HUES64 (cell line): ENCODE measurements around the gene SLC22A4.

Experiments used
- H3K27ac ChIP-seq: 2 replicates; pipeline ENCODE4 v1.7.0; 2013; ENCODE audit warnings: low read depth, low read length, inconsistent platforms
- H3K27me3 ChIP-seq: 2 replicates; pipeline ENCODE4 v1.6.1; 2013; ENCODE audit warnings: mild to moderate bottlenecking, low read length; ENCODE audit not compliant: insufficient read depth
- H3K36me3 ChIP-seq: 2 replicates; pipeline ENCODE4 v1.6.1; 2013; ENCODE audit warnings: mild to moderate bottlenecking, low read length; ENCODE audit not compliant: insufficient read depth
- H3K4me1 ChIP-seq: 2 replicates; pipeline ENCODE4 v1.6.1; 2013; ENCODE audit warnings: mild to moderate bottlenecking, low read length, moderate library complexity; ENCODE audit not compliant: insufficient read depth
- H3K4me3 ChIP-seq: 2 replicates; pipeline ENCODE4 v1.5.1; 2013; ENCODE audit warnings: mild to moderate bottlenecking, low read length, moderate library complexity
- H3K9ac ChIP-seq: 2 replicates; pipeline ENCODE4 v1.6.1; 2013; ENCODE audit warnings: mild to moderate bottlenecking, low read depth, low read length
- H3K9me3 ChIP-seq: 2 replicates; pipeline ENCODE4 v1.6.1; 2013; ENCODE audit warnings: low read depth, low read length; ENCODE audit not compliant: insufficient read depth
- WGBS: fragments of 150-250, 120-280 bp; methylation state at CpG from one replicate; pipeline ENCODE4 v1.1.7; 2013; ENCODE audit warnings: missing lambda C conversion rate; 5-methylcytosine and 5-hydroxymethylcytosine counted together

Gene SLC22A4

DNA sequence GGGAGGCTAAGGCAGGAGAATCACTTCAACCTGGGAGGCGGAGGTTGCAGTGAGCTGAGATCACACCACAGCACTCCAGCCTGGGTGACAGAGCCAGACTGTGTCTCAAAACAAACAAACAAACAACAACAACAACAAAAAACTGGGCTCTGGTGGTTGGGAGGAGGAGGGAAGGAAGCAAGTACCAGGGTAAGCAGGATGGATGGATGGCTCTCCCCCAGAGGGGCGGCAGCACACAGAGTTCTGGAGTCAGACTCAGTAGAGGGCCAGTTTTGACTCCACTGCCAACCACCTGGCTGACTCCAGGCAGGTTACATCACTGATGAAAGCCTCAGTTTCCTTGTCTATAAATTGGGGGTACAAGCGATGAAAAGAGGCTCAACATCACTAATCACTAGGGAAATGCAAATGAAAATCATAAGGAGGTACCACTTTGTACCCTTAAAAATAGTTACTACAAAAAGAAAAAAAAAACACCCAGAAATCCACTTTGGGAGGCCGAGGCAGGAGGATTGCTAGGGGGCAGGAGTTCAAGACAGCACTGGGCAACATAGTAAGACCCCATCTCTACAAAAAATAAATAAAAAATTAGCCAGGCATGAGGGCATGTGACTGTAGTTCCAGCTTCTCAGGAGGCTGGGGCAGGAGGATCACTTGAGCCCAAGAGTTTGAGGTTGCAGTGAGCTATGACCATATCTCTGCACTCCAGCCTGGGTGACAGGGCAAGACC, 3.2 kb downstream of the SLC22A4 start:
- peaks cover 12% of the 10 kb centered on the region for H3K4me1 ChIP-seq
- H3K27me3 ChIP-seq, result peaks cover 25% of the 10 kb centered on the region
- no peaks in the 10 kb centered on the region for H3K9me3 ChIP-seq
- 93% methylated on average over 3 of the region's 4 CpGs for WGBS
- no peak overlapping the region for H3K27ac ChIP-seq
- no peak overlapping the region for H3K4me3 ChIP-seq
- no peak overlapping the region for H3K9ac ChIP-seq
- no peaks in the 10 kb centered on the region for H3K36me3 ChIP-seq

DNA sequence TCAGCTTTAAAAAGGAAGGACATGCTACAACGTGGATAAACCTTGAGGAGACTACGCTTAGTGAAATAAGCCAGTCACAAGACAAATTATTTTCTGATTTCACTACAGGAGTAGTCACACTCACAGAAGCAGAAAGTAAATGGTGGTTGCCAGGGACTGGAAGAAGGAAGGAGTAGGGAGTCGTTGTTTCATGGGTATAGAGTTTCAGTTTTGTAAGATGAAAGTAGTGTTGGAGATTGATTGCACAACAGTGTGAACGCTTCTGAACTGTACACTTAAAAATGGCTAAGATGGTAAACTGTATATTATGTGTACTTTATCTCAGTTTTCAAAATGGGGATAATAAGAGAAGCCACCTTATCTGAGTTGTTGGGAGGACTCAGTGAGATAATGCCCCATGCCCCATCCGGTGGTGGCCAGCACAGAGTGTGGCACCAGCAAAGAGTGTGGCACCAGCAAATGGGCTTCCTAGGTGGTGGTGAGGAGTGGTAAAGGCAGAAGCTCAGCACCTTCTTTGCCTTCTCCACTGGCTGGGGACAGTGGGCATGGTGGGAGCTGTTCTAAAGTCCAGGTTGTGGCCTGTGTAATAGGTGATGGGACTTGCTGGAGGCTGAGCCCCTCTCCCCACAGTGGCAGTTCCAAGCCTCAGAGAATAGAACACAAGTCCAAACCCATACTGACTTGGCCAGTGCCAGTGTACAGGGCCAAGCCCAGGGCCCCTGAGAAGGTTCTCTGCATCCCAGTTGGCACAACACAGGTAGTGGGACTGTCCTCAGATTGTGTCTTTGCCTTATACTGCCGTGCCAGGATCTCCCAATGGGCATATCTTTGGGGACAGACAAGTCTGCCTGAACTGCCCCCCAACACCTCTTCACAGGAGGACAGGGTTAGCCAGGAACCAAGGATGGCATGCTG, 4.4 kb downstream of the SLC22A4 start:
- H3K4me1 ChIP-seq, result peaks cover 5% of the 10 kb centered on the region
- H3K27ac ChIP-seq, result no peak overlapping the region
- H3K9me3 ChIP-seq, result no peaks in the 10 kb centered on the region
- WGBS, result 93% methylated on average over 6 of the region's 6 CpGs
- H3K27me3 ChIP-seq, result peaks cover 25% of the 10 kb centered on the region
- no peak overlapping the region for H3K4me3 ChIP-seq
- no peaks in the 10 kb centered on the region for H3K36me3 ChIP-seq
- no peak overlapping the region for H3K9ac ChIP-seq

DNA sequence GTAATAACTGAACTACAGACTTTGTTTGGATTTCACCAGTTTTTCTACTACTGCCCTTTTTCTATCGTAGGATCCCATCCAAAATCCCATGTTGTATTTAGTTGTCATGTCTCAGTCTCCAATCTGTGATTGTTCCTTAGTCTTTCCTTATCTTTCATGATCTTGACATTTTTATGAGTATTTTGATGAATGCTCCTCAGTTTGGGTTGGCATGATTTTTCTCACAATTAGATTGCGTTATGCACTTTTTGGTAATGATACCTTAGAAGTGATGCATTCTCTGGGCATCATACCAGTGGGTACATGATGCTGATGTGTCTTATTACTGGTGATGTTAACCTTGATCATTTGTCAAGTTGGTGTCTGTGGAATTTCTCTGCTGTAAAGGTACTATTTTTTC, 5.7 kb downstream of the SLC22A4 start:
- H3K9ac ChIP-seq, result no peak overlapping the region
- H3K27me3 ChIP-seq, result peaks cover 17% of the 10 kb centered on the region
- H3K36me3 ChIP-seq, result no peaks in the 10 kb centered on the region
- no peak overlapping the region for H3K27ac ChIP-seq
- peaks cover 5% of the 10 kb centered on the region for H3K4me1 ChIP-seq
- WGBS, result 89% methylated on average over 2 of the region's 2 CpGs
- H3K4me3 ChIP-seq, result no peak overlapping the region
- no peaks in the 10 kb centered on the region for H3K9me3 ChIP-seq

DNA sequence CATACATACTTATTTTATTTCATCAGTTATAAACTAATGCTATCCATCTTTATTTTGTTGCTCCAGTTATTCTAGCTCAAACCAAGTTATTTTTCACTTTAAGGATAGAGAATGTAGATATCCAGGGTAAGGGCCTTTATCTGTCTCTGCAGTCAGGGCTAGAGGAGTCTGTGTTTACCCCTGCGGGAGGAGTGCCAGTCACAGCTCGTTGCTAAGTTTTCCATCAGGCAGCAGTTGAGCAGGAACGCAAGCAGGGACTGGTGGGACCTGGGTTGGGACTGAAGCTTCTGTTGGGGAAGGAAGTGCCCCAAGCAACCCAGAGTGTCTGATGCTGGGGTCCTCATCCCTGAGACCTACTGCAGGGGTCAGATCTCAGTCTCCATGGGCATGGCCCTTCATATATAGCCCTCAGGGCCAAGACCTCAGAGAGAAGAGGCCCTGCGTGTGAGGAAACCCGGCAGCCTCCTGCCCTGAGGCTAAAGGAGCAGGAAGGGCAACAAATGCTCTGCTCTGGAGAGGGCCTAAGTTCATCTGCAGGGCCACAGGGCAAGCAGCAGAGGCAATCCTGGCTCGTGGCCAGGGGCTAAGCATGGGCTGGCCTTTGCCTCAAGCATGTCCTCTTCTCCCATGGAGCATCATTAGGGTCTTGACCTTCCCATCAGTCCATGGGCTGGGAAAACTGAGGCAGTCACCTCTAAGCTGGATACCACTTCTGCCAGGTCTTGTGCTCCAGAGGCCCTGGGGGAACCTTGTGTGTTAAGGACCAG, 6.6 kb downstream of the SLC22A4 start:
- no peak overlapping the region for H3K27ac ChIP-seq
- no peak overlapping the region for H3K9ac ChIP-seq
- no peaks in the 10 kb centered on the region for H3K36me3 ChIP-seq
- peaks cover 9% of the 10 kb centered on the region for H3K27me3 ChIP-seq
- H3K4me3 ChIP-seq, result no peak overlapping the region
- no peaks in the 10 kb centered on the region for H3K4me1 ChIP-seq
- WGBS, result 83% methylated on average over 6 of the region's 6 CpGs
- H3K9me3 ChIP-seq, result peaks cover under 1% of the 10 kb centered on the region; the same call in 1 of the 2 replicates

DNA sequence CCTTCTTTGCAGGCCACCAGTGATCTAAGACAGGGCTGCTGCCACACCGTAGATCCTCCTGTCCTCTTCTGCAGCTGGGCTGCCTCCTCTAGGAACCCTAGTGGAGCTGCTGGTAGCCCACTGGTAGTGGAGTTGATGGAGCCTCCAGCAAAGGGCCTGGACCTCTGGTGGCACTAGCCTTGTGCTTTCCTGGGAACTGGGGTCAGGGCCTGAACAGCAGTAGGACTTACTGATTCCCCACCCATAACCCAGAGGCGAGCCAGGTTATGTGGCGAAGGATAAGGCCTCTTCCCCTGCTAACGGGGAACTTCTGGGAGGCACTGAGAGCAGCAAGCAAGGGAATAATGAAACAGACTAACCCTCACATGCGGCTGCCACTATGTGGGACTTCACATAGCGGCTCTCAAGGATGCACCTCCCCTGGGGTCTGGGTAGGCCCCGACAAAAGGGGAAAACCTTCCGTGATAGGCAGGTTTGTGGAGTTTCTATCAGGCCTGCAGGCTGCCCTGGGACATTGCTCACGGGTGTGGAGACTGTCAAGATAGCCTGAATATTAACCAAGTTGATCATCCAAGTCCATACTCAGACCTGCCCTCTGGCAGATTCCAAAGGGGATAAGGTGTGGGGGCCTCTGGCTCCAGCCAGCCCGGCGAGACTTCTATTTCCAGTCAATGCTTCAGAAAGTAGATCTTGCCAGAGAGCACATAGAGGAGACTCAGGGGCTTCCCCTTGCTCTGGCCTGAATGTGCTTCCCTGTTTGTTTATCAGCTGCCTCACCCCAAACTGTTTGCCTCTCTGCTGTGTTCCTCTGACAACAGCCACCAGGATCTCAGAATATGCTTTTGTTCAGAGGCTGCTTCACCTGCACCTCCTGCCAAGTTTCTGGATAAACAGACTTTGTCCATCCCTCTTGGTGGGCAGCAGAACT, 7.4 kb downstream of the SLC22A4 start:
- Histone ChIP-seq H3K4me3 (no peak overlapping the region), H3K27ac (no peak overlapping the region), H3K27me3 (0 out of 2 replicates have a peak, but pooled peaks cover under 1% of the 10 kb centered on the region), H3K9me3 (peaks cover 2% of the 10 kb centered on the region; the same call in 1 of the 2 replicates), H3K4me1 (no peaks in the 10 kb centered on the region), H3K36me3 (no peaks in the 10 kb centered on the region), H3K9ac (no peak overlapping the region)
- WGBS, result 88% methylated on average over 11 of the region's 11 CpGs

DNA sequence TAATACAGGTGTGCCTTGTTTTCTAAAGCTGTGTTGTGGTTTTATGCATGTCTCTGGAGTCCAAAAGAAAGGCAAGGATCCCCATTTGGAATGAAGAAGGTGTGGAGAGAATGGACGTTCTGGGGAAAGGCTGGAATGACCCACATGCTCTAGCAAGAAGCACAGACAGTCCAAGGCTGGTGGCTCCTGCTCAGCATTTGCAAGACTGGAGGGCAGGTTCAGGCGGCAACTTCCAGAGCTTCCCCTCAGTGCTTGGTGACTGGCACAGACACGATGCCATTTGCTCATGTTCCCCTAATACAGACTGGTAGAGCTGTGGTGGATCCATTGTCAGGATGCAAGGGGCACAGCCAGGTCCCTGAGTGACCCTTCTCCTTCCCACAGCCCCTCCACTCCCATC, 8.2 kb downstream of the SLC22A4 start:
- H3K9me3 ChIP-seq, result peaks cover 2% of the 10 kb centered on the region; the same call in 1 of the 2 replicates
- no peaks in the 10 kb centered on the region for H3K4me1 ChIP-seq
- WGBS, result 92% methylated on average over 3 of the region's 3 CpGs
- no peak overlapping the region for H3K4me3 ChIP-seq
- no peaks in the 10 kb centered on the region for H3K27me3 ChIP-seq
- H3K27ac ChIP-seq, result no peak overlapping the region
- no peaks in the 10 kb centered on the region for H3K36me3 ChIP-seq
- no peak overlapping the region for H3K9ac ChIP-seq

DNA sequence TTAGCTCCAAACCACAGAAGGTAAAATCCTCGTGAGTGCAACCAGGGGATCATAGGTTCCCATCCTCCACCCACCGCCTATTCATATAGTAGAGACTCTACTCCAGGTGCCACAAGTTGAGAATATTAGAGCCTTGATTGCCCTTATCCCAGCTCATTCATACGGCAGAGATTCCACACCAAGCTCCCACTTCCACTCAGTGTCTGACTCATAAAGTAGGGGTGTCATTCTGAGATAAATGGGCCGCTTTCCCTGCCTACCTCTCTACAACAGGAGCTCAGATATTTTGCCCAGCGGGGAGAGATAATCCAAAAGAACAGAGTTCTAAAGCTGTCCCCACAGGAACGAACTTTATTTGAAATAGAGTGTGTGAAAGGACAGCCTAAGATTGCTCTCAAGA, 9.4 kb downstream of the SLC22A4 start:
- H3K9ac ChIP-seq, result no peak overlapping the region

DNA sequence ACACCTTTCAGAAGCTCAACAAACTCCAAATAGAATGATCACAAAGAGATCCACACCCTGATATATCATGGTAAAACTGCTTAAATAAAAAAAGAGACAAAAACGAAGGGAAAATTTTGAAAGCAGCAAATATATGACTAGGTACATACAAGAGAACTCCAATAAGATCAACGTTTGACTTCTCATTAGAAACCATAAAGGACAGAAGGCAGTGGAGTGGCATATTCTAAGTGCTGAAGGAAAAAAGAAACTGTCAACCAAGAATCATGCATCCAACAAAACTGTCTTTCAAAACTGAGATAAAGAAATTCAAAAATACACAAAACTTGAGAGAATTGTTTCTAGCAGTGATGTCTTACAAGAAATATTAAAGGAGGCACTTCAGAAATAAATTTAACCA, 11.2 kb downstream of the SLC22A4 start:
- Histone ChIP-seq H3K27ac (no peak overlapping the region), H3K4me1 (no peaks in the 10 kb centered on the region), H3K9me3 (peaks cover 2% of the 10 kb centered on the region; the same call in 1 of the 2 replicates), H3K27me3 (no peaks in the 10 kb centered on the region), H3K4me3 (no peak overlapping the region), H3K9ac (no peak overlapping the region), H3K36me3 (no peaks in the 10 kb centered on the region)
- 90% methylated on average over 1 of the region's 2 CpGs for WGBS

More for the DNA sequence above, 9.4 kb downstream of the SLC22A4 start:
- 90% methylated on average over 6 of the region's 6 CpGs for WGBS
- Histone ChIP-seq H3K36me3 (no peaks in the 10 kb centered on the region), H3K4me1 (no peaks in the 10 kb centered on the region), H3K9me3 (peaks cover 2% of the 10 kb centered on the region; the same call in 1 of the 2 replicates), H3K27ac (no peak overlapping the region), H3K4me3 (no peak overlapping the region), H3K27me3 (no peaks in the 10 kb centered on the region)

DNA sequence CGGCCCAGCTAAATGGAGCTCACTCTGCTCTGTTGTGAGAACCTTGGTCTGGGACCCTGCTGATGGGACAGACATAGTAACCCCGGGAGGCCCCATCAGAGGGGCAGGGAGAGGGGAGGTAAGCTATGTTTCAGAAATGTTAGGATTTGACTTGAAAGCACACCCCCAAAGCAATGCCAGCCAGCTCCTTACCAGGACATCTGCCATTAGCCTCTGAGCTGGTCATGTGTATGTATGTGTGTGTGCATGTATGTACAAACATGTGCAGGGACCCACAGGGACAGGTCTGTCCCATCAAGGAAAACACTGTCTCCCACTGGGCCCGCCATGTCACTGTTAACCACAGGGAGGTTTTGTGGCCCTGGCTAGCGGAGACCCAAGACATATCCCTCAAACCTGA, 14.5 kb downstream of the SLC22A4 start:
- Histone ChIP-seq H3K4me3 (no peak overlapping the region), H3K9ac (no peak overlapping the region), H3K9me3 (peaks cover 2% of the 10 kb centered on the region; the same call in 1 of the 2 replicates), H3K27ac (no peak overlapping the region), H3K4me1 (no peaks in the 10 kb centered on the region), H3K27me3 (no peaks in the 10 kb centered on the region), H3K36me3 (no peaks in the 10 kb centered on the region)
- 92% methylated on average over 4 of the region's 4 CpGs for WGBS

DNA sequence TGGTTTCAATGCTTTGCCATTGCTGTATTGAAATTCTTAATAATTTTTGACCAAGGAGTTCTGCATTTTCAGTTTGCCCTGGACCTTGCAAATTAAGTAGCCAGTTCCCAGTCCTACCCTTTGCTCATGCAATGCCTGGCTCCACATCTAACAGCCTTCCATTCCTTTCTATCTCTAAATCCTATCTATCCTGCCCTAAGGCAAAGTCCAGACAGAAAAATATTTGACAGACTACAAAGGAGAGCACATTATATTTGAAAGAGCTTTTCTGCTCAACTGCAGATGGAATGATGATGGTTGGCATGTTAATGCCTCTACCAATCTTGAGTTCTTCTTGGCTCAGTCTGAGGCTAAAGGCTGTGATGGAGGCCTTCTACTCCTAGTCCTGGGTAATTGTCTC, 15.5 kb downstream of the SLC22A4 start:
- no peaks in the 10 kb centered on the region for H3K4me1 ChIP-seq
- H3K27me3 ChIP-seq, result no peaks in the 10 kb centered on the region
- no peak overlapping the region for H3K4me3 ChIP-seq
- no peak overlapping the region for H3K27ac ChIP-seq
- H3K9ac ChIP-seq, result no peak overlapping the region
- peaks cover 2% of the 10 kb centered on the region; the same call in 1 of the 2 replicates for H3K9me3 ChIP-seq
- no peaks in the 10 kb centered on the region for H3K36me3 ChIP-seq
